ENCODE measurements around the gene FOXA1. TPM values are rescaled to one million over a fixed set of nuclear protein-coding genes. Genes with fewer than 3 reads are reported as not detected.

The FOXA1 gene
- total RNA-seq, 4 donors from 2014 or later, result 5.1 TPM; not detected in 3

GRCh38 chr14:37580146-37580545 lies 14.9 kb downstream of the FOXA1 start:
- no peaks in the 10 kb centered on the region for H3K9me3 ChIP-seq
- no peak for TF ChIP-seq CTCF (IDR thresholded peaks at IDR 0.05)
- TF ChIP-seq POLR2AphosphoS5 (IDR thresholded peaks at IDR 0.05), result no peak
- no peak for TF ChIP-seq POLR2A (IDR thresholded peaks at IDR 0.05)
- no peak for TF ChIP-seq EP300 (IDR thresholded peaks at IDR 0.05)
- peaks cover 75% of the 10 kb centered on the region for H3K27me3 ChIP-seq
- H3K27ac ChIP-seq, result no peak overlapping the region
- H3K36me3 ChIP-seq, result no peaks in the 10 kb centered on the region
- WGBS, 2 donors (ENCODE audit: low coverage in 1 of 2), result 74 to 85% methylated on average over 1 to 2 of the region's 2 CpGs
- no peak overlapping the region for H3K4me3 ChIP-seq
- H3K4me1 ChIP-seq, result peaks cover 0 to 19% (median 0%) of the 10 kb centered on the region in 3 donors
- no peak for ATAC-seq

- ATAC-seq, result no peak
- Histone ChIP-seq H3K9me3 (no peaks in the 10 kb centered on the region), H3K27me3 (peaks cover 73% of the 10 kb centered on the region), H3K36me3 (no peaks in the 10 kb centered on the region), H3K27ac (no peak overlapping the region), H3K4me3 (no peak overlapping the region), H3K4me1 (peaks cover 0 to 10% (median 0%) of the 10 kb centered on the region in 3 donors)
- 34 to 36% methylated on average over 8 to 9 of the region's 9 CpGs for WGBS, 2 donors (ENCODE audit: low coverage in 1 of 2)
- no peak for TF ChIP-seq EP300 (IDR thresholded peaks at IDR 0.05)
- TF ChIP-seq CTCF (IDR thresholded peaks at IDR 0.05), result no peak
- TF ChIP-seq POLR2AphosphoS5 (IDR thresholded peaks at IDR 0.05), result no peak
- TF ChIP-seq POLR2A (IDR thresholded peaks at IDR 0.05), result no peak
These were observed 15.8 kb downstream of the FOXA1 start for GRCh38 chr14:37579274-37579673.

GRCh38 chr14:37573356-37573755 lies 21.7 kb downstream of the FOXA1 start:
- no peak overlapping the region for H3K27ac ChIP-seq
- no peaks in the 10 kb centered on the region for H3K36me3 ChIP-seq
- no peaks in the 10 kb centered on the region for H3K9me3 ChIP-seq
- no peak overlapping the region for H3K4me3 ChIP-seq
- no peaks in the 10 kb centered on the region for H3K4me1 ChIP-seq
- 79 to 91% methylated on average over 2 of the region's 2 CpGs for whole genome bisulfite sequencing, 2 donors (ENCODE audit: low coverage in 1 of 2)
- no peak for ATAC-seq
- TF ChIP-seq POLR2A (IDR thresholded peaks at IDR 0.05) (no peak), POLR2AphosphoS5 (IDR thresholded peaks at IDR 0.05) (no peak), EP300 (IDR thresholded peaks at IDR 0.05) (no peak), CTCF (IDR thresholded peaks at IDR 0.05) (no peak)
- peaks cover 41% of the 10 kb centered on the region for H3K27me3 ChIP-seq

- TF ChIP-seq CTCF (IDR thresholded peaks at IDR 0.05), result no peak
- no peak for TF ChIP-seq EP300 (IDR thresholded peaks at IDR 0.05)
- no peak for TF ChIP-seq POLR2AphosphoS5 (IDR thresholded peaks at IDR 0.05)
- TF ChIP-seq POLR2A (IDR thresholded peaks at IDR 0.05), result no peak
- no peak overlapping the region for H3K4me3 ChIP-seq
- H3K27me3 ChIP-seq, result peaks cover 24% of the 10 kb centered on the region
- H3K27ac ChIP-seq, result no peak overlapping the region
- 90 to 97% methylated on average over 4 of the region's 4 CpGs for WGBS, 2 donors (ENCODE audit: low coverage in 1 of 2)
- no peaks in the 10 kb centered on the region for H3K9me3 ChIP-seq
- H3K4me1 ChIP-seq, result no peaks in the 10 kb centered on the region
- ATAC-seq, result no peak
- no peaks in the 10 kb centered on the region for H3K36me3 ChIP-seq
These were observed 23.7 kb downstream of the FOXA1 start for GRCh38 chr14:37571391-37571790.

- peaks cover 7% of the 10 kb centered on the region for H3K27me3 ChIP-seq
- no peaks in the 10 kb centered on the region for H3K36me3 ChIP-seq
- H3K9me3 ChIP-seq, result no peaks in the 10 kb centered on the region
- H3K4me3 ChIP-seq, result no peak overlapping the region
- no peaks in the 10 kb centered on the region for H3K4me1 ChIP-seq
- ATAC-seq, result no peak
- TF ChIP-seq CTCF (IDR thresholded peaks at IDR 0.05), result no peak
- no peak for TF ChIP-seq POLR2A (IDR thresholded peaks at IDR 0.05)
- TF ChIP-seq EP300 (IDR thresholded peaks at IDR 0.05), result no peak
- no peak for TF ChIP-seq POLR2AphosphoS5 (IDR thresholded peaks at IDR 0.05)
- WGBS, 2 donors (ENCODE audit: low coverage in 1 of 2), result 86 to 89% methylated on average over 3 to 7 of the region's 7 CpGs
- H3K27ac ChIP-seq, result no peak overlapping the region
These were observed 25.3 kb downstream of the FOXA1 start for GRCh38 chr14:37569729-37570128.

Measured in gastroesophageal sphincter (tissue), 4 donors.